ENCODE data around the gene DARS2. TPM values are rescaled to one million over a fixed set of nuclear protein-coding genes. Genes with fewer than 3 reads are reported as not detected.

DARS2 gene
- total RNA-seq, 1 donor from 2014 or later = 14.6 TPM

DNA sequence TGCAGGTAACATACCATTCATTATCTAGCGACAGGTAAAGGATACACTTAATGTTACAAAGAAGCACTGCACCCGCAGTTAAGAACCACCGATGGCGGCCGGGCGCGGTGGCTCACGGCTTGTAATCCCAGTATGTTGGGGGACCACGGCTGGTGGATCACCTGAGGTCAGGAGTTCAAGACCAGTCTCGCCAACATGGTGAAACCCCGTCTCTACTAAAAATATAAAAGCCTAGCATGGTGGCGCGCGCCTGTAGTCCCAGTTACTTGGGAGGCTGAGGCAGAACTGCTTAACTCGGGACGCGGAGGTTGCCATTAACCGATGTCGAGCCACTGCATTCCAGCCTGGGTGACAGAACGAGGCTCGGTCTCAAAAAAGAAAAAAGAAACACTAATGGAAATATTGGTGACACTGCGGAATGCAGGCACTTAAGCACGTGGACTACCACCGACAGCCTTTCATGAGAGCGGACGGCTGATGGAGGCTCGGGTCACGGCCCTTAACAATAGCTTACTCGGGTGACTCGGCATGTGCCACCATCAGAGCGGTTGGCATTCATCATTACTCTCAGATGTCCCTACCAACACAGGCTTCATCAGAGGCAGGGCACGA, 42.8 kb downstream of the DARS2 start:
- Mint-ChIP-seq H3K27me3 (ENCODE audit: low read depth) (no peaks in the 10 kb centered on the region), H3K4me3 (peak overlapping the region; percentile 99), H3K9me3 (no peaks in the 10 kb centered on the region), H3K27ac (peak overlapping the region; percentile 99), H3K36me3 (peaks cover 39% of the 10 kb centered on the region), H3K4me1 (peaks cover 42% of the 10 kb centered on the region)
- DNase-seq (ENCODE audit: low spot score in 2 of 2, unreplicated experiment in 2 of 2) = no peak
- TF ChIP-seq, protein P1, sequence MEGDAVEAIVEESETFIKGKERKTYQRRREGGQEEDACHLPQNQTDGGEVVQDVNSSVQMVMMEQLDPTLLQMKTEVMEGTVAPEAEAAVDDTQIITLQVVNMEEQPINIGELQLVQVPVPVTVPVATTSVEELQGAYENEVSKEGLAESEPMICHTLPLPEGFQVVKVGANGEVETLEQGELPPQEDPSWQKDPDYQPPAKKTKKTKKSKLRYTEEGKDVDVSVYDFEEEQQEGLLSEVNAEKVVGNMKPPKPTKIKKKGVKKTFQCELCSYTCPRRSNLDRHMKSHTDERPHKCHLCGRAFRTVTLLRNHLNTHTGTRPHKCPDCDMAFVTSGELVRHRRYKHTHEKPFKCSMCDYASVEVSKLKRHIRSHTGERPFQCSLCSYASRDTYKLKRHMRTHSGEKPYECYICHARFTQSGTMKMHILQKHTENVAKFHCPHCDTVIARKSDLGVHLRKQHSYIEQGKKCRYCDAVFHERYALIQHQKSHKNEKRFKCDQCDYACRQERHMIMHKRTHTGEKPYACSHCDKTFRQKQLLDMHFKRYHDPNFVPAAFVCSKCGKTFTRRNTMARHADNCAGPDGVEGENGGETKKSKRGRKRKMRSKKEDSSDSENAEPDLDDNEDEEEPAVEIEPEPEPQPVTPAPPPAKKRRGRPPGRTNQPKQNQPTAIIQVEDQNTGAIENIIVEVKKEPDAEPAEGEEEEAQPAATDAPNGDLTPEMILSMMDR (IDR thresholded peaks at IDR 0.05; ENCODE audit: unreplicated experiment) = no peak

GRCh38 chr1:173867753-173868265, 43.3 kb downstream of the DARS2 start, which contains the start of gene GAS5:
GAS5 (minus strand) TSS chr1:173867989.
- Mint-ChIP-seq H3K4me1 (peaks cover 44% of the 10 kb centered on the region), H3K27ac (peak within 1 kb of the TSS; percentile 99), H3K36me3 (peaks cover 40% of the 10 kb centered on the region), H3K4me3 (peak within 1 kb of the TSS; percentile 99), H3K27me3 (ENCODE audit: low read depth) (no peaks in the 10 kb centered on the region), H3K9me3 (no peaks in the 10 kb centered on the region)
- TF ChIP-seq, protein P1 (IDR thresholded peaks at IDR 0.05; ENCODE audit: unreplicated experiment) = no peak
- DNase-seq (ENCODE audit: low spot score in 2 of 2, unreplicated experiment in 2 of 2) = peak; percentile 98

DNA sequence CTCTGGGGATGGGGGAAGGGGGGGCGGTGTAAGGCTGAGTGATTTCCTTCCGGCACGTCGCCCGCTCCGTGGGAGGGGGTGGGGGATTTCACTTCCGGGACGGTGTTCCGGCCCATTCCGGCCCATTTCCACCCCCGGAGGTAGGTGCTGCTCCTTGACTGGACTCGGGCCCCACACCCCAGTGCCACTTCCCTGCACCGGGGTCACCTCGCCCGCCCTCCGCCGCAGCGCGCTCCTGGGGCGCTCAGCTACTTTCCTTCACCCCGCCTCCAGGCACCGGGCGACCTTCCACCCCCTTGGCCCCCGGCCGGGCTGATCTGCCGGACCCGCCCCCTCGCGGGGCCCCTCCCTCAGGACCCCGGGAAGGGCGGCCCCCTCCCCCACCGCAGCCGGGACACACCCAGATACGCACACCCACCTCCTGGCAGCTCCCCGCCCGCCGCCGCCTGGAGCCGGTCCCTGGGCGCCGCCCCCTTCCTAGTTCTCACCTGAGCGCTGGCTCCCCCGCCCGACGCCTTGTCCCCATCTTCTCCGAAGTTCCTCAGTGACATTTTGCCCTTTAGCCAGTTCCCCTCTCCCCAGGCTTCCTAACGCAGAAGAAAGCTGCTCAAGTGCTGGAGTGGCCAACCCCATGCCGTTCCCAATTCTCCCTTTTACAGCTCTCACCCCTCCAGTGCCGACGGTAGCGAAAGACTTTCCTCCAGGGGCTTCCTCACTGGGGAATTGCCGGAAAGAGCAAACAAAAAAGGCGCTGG, 44.0 kb downstream of the DARS2 start, which contains the start of gene ZBTB37:
TSS of gene ZBTB37 (plus strand) at position 115 of the 755 bp plus-strand sequence. CDS start 1,846 bp downstream, outside the sequence.
- Mint-ChIP-seq H3K27me3 (ENCODE audit: low read depth) (no peaks in the 10 kb centered on the region), H3K36me3 (peaks cover 46% of the 10 kb centered on the region), H3K4me1 (peaks cover 44% of the 10 kb centered on the region), H3K4me3 (peak within 1 kb of the TSS; percentile 99), H3K27ac (peak within 1 kb of the TSS; percentile 99), H3K9me3 (no peaks in the 10 kb centered on the region)
- TF ChIP-seq, protein P1 (IDR thresholded peaks at IDR 0.05; ENCODE audit: unreplicated experiment) = no peak
- DNase-seq (ENCODE audit: low spot score in 2 of 2, unreplicated experiment in 2 of 2) = peak; percentile 73 to 90

GRCh38 chr1:173869021-173869359, 44.5 kb downstream of the DARS2 start:
- Mint-ChIP-seq H3K27ac (peak overlapping the region; percentile 99), H3K27me3 (ENCODE audit: low read depth) (no peaks in the 10 kb centered on the region), H3K4me1 (peaks cover 42% of the 10 kb centered on the region), H3K36me3 (peaks cover 44% of the 10 kb centered on the region), H3K9me3 (no peaks in the 10 kb centered on the region), H3K4me3 (peak overlapping the region; percentile 99)
- DNase-seq (ENCODE audit: low spot score in 2 of 2, unreplicated experiment in 2 of 2) = no peak
- TF ChIP-seq, protein P1 (IDR thresholded peaks at IDR 0.05; ENCODE audit: unreplicated experiment) = no peak

DNA sequence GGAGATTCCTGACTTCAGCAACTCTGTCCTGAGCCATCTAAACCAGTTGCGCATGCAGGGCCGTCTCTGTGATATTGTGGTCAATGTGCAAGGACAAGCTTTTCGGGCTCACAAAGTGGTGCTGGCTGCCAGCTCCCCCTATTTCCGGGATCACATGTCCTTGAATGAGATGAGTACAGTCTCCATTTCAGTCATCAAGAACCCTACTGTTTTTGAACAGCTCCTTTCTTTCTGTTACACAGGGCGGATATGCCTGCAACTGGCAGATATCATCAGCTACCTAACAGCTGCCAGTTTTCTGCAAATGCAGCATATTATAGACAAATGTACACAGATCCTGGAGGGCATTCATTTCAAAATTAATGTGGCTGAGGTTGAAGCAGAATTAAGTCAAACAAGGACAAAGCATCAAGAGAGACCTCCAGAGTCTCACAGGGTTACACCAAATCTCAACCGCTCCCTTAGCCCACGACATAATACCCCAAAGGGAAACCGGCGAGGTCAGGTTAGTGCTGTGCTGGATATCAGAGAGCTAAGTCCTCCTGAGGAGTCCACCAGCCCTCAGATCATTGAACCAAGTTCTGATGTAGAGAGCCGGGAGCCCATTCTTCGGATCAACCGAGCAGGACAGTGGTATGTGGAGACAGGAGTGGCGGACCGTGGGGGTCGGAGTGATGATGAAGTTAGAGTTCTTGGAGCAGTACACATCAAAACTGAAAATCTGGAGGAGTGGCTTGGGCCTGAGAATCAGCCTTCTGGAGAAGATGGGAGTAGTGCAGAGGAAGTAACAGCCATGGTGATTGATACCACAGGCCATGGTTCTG, 46.0 kb downstream of the DARS2 start:
- no peaks in the 10 kb centered on the region for H3K9me3 Mint-ChIP-seq
- DNase-seq (ENCODE audit: low spot score in 2 of 2, unreplicated experiment in 2 of 2) = no peak
- TF ChIP-seq, protein P1 (IDR thresholded peaks at IDR 0.05; ENCODE audit: unreplicated experiment) = no peak
- peaks cover 38% of the 10 kb centered on the region for H3K36me3 Mint-ChIP-seq
- no peak overlapping the region for H3K4me3 Mint-ChIP-seq
- H3K27me3 Mint-ChIP-seq (ENCODE audit: low read depth) = no peaks in the 10 kb centered on the region
- peak overlapping the region; percentile 1 for H3K27ac Mint-ChIP-seq
- H3K4me1 Mint-ChIP-seq = peaks cover 31% of the 10 kb centered on the region

All from mesothelial cell of epicardium (in vitro differentiated cells).